Muscle layer of duodenum (tissue), 2 donors: Measurements from ENCODE around the gene MNX1.

ENCODE experiments used
- H3K27ac ChIP-seq: one replicate; pipeline ENCODE4 v1.7.0; 2013; ENCODE audit warnings: mild to moderate bottlenecking, low read length
- H3K27me3 ChIP-seq: one replicate; pipeline ENCODE4 v1.7.0; 2013; ENCODE audit warnings: low read depth, mild to moderate bottlenecking, control low read depth, low read length
- H3K36me3 ChIP-seq, 2 donors: one replicate each; pipeline ENCODE4 v1.7.0; 2013; ENCODE audit warnings: low read length in 2 of 2, control low read depth in 1 of 2, mild to moderate bottlenecking in 1 of 2; ENCODE audit not compliant: insufficient read depth in 2 of 2, control insufficient read depth in 1 of 2
- H3K4me1 ChIP-seq, 2 donors: one replicate each; pipeline ENCODE4 v1.7.0; 2013; ENCODE audit warnings: low read length in 2 of 2, mild to moderate bottlenecking in 2 of 2, control low read depth in 1 of 2, moderate library complexity in 1 of 2; ENCODE audit not compliant: insufficient read depth in 2 of 2, control insufficient read depth in 1 of 2
- H3K4me3 ChIP-seq, 2 donors: one replicate each; pipeline ENCODE4 v1.7.0; 2013; ENCODE audit warnings: low read length in 2 of 2, low read depth in 1 of 2, mild to moderate bottlenecking in 1 of 2
- H3K9me3 ChIP-seq, 2 donors: one replicate each; pipeline ENCODE4 v1.7.0; 2013; ENCODE audit warnings: low read length in 2 of 2, control low read depth in 1 of 2, mild to moderate bottlenecking in 1 of 2; ENCODE audit not compliant: control insufficient read depth in 1 of 2
- donor health status: healthy.

MNX1 gene

GRCh38 chr7:157044147-157044687 is 33.8 kb upstream of the MNX1 start:
- H3K4me1 ChIP-seq = no peaks in the 10 kb centered on the region
- no peaks in the 10 kb centered on the region for H3K9me3 ChIP-seq
- no peaks in the 10 kb centered on the region for H3K27me3 ChIP-seq
- H3K27ac ChIP-seq = no peak overlapping the region
- H3K4me3 ChIP-seq = no peak overlapping the region
- H3K36me3 ChIP-seq = no peaks in the 10 kb centered on the region

DNA sequence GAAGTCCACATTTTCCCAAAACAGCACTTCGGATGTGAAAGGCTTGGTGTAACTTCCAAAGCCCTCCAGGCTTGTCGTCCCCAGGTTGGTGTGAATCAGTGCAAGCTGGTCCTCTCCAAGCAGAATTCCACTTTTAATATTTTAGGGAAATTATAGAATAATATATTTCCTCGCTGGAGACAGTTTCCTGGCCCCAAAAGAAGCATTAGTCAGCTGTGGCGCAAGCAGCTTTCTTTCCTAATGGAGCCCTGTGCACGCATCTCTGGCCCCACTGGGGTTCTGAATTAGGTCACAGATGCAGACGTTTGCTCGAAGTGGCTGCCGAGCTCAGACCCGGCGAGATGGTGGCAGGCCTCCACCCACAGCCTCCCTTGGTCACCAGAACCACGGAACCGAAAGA is 33.3 kb upstream of the MNX1 start:
- H3K4me1 ChIP-seq = no peaks in the 10 kb centered on the region
- H3K36me3 ChIP-seq = no peaks in the 10 kb centered on the region
- H3K4me3 ChIP-seq = no peak overlapping the region
- H3K27ac ChIP-seq = no peak overlapping the region
- no peaks in the 10 kb centered on the region for H3K9me3 ChIP-seq
- no peaks in the 10 kb centered on the region for H3K27me3 ChIP-seq

DNA sequence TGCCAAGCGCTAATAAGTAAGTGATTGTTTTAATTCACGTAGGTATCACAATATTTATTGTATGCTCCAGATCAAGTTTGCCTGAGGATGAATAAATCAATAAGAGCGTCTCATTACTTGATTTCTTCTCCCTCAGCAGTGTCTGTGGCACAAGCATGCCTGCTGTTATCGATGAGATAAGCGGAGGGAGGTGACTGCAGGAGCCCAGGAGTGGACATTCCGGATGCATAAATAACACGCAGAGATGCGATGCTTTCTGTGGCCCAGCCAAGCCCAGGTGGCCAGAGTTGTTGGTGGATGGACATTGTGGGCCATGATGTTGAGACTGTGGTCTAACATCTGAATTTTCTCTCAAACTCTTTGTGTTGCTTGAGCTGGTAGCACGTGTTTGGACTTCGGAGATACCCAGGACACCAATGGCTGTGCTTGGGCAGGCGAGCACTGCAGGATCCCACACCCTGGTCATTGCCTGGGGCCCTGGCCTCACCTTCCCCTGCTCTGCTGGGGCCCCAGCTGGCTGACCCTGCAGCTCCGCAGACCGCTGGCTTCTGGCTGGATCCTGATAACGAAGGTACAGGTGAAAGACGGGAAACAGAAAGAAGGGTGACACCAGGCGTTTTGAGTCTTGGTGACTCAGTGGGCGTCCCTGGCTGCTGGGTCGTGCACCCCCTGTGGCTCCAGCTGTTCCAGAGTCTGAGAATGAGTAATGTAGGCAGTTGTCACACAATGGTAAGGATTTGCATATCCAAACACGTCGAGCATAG is 31.2 kb upstream of the MNX1 start:
- Histone ChIP-seq H3K9me3 (peaks cover 0 to 5% of the 10 kb centered on the region in 2 donors), H3K27me3 (no peaks in the 10 kb centered on the region), H3K36me3 (no peaks in the 10 kb centered on the region), H3K27ac (no peak overlapping the region), H3K4me3 (no peak overlapping the region), H3K4me1 (no peaks in the 10 kb centered on the region)

DNA sequence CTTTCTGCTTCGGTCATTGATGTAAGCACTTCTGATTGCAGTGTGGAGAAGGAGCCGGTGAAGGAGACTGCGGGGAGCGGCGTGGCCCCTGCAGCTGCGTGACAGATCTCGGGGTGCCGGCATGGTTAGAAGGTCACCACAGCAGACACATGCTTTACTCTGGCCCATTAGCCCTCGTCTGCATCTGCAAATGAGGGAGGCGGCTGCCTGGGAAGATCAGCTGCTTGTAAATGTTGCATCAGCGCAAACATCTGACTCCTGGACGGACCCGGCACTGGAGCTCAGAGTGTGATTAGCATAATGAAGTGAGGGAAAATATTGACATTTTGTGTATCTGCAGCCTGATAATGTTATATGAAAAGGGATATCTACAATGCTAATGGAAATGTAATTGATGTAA is 30.5 kb upstream of the MNX1 start:
- H3K36me3 ChIP-seq = no peaks in the 10 kb centered on the region
- H3K4me3 ChIP-seq = no peak overlapping the region
- H3K4me1 ChIP-seq = no peaks in the 10 kb centered on the region
- peaks cover 0 to 8% of the 10 kb centered on the region in 2 donors for H3K9me3 ChIP-seq
- no peaks in the 10 kb centered on the region for H3K27me3 ChIP-seq
- H3K27ac ChIP-seq = no peak overlapping the region

- Histone ChIP-seq H3K4me3 (no peak overlapping the region), H3K9me3 (peaks cover 0 to 13% of the 10 kb centered on the region in 2 donors), H3K4me1 (no peaks in the 10 kb centered on the region), H3K27me3 (no peaks in the 10 kb centered on the region), H3K36me3 (no peaks in the 10 kb centered on the region), H3K27ac (no peak overlapping the region)
Measured at GRCh38 chr7:157037635-157038034, 27.2 kb upstream of the MNX1 start.

DNA sequence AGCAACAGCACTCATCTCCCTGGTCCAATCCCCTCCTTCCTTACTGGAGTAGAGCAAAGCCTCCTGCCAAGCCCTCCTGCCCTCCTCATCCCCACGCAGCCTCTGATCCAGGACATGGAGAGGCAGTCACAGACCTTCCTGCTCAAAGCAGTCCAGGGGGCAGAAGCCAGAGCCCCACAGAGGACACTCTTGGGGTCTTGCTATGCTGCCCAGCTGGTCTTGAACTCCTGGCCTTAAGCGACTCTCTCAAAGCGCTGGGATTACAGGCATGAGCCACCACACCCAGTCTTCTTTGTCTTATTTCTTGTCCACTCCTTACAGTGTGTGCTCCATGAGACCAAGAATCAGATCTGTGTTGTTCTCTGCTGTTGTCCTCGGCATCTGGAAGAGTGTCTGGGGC is 26.6 kb upstream of the MNX1 start:
- Histone ChIP-seq H3K4me1 (no peaks in the 10 kb centered on the region), H3K9me3 (peaks cover 0 to 13% of the 10 kb centered on the region in 2 donors), H3K27ac (no peak overlapping the region), H3K4me3 (no peak overlapping the region), H3K27me3 (no peaks in the 10 kb centered on the region), H3K36me3 (no peaks in the 10 kb centered on the region)

DNA sequence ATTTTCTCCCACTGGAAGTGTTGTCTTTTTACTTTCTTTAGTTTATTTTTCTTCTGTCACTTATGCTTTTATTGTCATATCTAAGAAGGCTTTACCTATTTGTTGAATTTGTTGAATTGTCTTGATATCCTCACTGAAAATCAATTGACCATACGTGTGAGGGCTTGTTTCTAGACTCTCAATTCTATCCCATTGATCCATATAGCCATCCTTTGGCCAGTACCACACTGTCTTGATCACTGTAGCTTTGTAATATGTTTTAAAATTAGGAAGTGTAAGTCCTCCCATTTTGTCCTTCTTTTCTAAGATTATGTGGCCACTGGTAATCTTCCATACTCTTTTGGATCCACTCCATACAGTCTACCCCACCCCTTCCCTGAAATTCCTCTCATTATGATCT is 25.5 kb upstream of the MNX1 start:
- Histone ChIP-seq H3K4me1 (no peaks in the 10 kb centered on the region), H3K27ac (no peak overlapping the region), H3K36me3 (no peaks in the 10 kb centered on the region), H3K9me3 (peaks cover 0 to 13% of the 10 kb centered on the region in 2 donors), H3K4me3 (no peak overlapping the region), H3K27me3 (no peaks in the 10 kb centered on the region)

GRCh38 chr7:157035302-157035701 is 24.8 kb upstream of the MNX1 start:
- H3K4me3 ChIP-seq = no peak overlapping the region
- no peaks in the 10 kb centered on the region for H3K27me3 ChIP-seq
- no peak overlapping the region for H3K27ac ChIP-seq
- no peaks in the 10 kb centered on the region for H3K36me3 ChIP-seq
- peaks cover 0 to 13% of the 10 kb centered on the region in 2 donors for H3K9me3 ChIP-seq
- H3K4me1 ChIP-seq = no peaks in the 10 kb centered on the region

- no peaks in the 10 kb centered on the region for H3K27me3 ChIP-seq
- no peak overlapping the region for H3K4me3 ChIP-seq
- no peak overlapping the region for H3K27ac ChIP-seq
- H3K4me1 ChIP-seq = no peaks in the 10 kb centered on the region
- peaks cover 0 to 13% of the 10 kb centered on the region in 2 donors for H3K9me3 ChIP-seq
- H3K36me3 ChIP-seq = no peaks in the 10 kb centered on the region
Measured at GRCh38 chr7:157033483-157034473, 23.3 kb upstream of the MNX1 start.

DNA sequence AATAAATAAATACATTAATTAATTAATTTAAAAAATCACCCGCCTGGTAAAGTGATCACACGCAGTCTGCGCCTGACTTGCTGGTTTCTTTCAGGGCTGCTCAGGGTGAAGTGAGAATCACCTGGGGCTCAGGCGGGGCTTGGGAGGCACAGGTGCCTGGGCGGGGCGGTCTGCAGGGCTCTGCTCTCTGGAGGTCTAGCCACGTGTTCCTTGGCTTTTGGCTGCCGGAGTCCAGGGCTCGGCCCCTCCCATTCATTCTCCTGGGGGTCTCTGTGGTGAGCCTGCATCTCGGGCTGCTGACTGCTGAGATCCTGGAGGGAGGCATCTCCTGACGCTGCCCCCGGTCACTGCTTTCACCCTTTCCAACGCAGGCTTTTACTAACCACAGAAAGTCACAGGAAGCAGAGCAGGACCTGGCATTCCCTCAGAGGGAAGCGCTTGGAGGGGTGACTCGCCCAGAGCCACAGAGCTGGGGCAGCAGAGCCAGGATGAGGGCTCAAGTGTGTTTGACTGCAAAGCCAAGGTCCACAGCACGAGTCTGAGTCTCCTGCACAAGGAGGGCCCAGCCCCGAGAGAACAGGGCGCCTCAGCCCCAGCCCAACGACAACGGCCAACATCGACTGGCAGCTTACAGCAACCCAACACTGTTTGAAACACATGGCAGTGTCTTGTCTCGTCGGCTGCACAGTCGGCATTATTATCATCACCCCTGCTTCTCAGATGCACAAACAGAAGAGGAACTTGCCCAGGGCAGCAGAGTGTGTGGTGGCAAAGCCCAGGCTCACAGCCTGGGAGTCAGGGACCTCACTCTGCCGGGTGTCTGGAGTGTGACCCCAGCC is 22.4 kb upstream of the MNX1 start:
- H3K4me3 ChIP-seq = no peak overlapping the region

More for the DNA sequence above, 22.4 kb upstream of the MNX1 start:
- no peaks in the 10 kb centered on the region for H3K4me1 ChIP-seq
- peaks cover 2% of the 10 kb centered on the region for H3K27me3 ChIP-seq
- H3K36me3 ChIP-seq = no peaks in the 10 kb centered on the region
- H3K9me3 ChIP-seq = peaks cover 0 to 13% of the 10 kb centered on the region in 2 donors
- H3K27ac ChIP-seq = no peak overlapping the region
